ENCODE measurements around the gene SIRPB2.

GRCh38 chr20:1539816-1540419, 48.7 kb upstream of the SIRPB2 start:
- TF ChIP-seq CTCF (IDR thresholded peaks at IDR 0.05; ENCODE audit: extremely low read depth in 1 of 2, insufficient read depth in 1 of 2, low read depth in 1 of 2, low read length in 2 of 2) (no peak), POLR2AphosphoS5 (IDR thresholded peaks at IDR 0.05; ENCODE audit: insufficient read depth, low read depth, low read length) (no peak)

All from endothelial cell of umbilical vein (primary cell).